Gastroesophageal sphincter (tissue), 3 donors: ENCODE results near the gene AREL1.

Experiments used
- CTCF ChIP-seq, 4 experiments: fragments of 200-600 bp in 2 of 4; fragments of 450-650 bp in 2 of 4; sonication (generic) in 1 of 4; IDR thresholded peaks; one replicate each; pipeline ENCODE4 v1.5.1; 2017 to 2019; ENCODE audit warnings: antibody characterized with exemption in 4 of 4, mild to moderate bottlenecking in 2 of 4, moderate library complexity in 2 of 4
- EP300 ChIP-seq: sonication (generic); formaldehyde crosslinking; IDR thresholded peaks from one replicate; pipeline ENCODE4 v1.6.1; 2017; ENCODE audit warnings: antibody characterized with exemption, mild to moderate bottlenecking
- POLR2A ChIP-seq, 2 donors: fragments of 450-650 bp; IDR thresholded peaks; one replicate each; pipeline ENCODE4 v1.6.1; 2017; ENCODE audit warnings: antibody characterized with exemption in 2 of 2, mild to moderate bottlenecking in 2 of 2, moderate library complexity in 1 of 2
- POLR2AphosphoS5 ChIP-seq: sonication (generic); formaldehyde crosslinking; IDR thresholded peaks from one replicate; pipeline ENCODE4 v1.6.1; 2017; ENCODE audit warnings: antibody characterized with exemption

- TF ChIP-seq CTCF (IDR thresholded peaks at IDR 0.05) (no peak), POLR2AphosphoS5 (no peak), POLR2A (IDR thresholded peaks at IDR 0.05) (no peak), EP300 (no peak)
These were observed 71.1 kb downstream of the AREL1 start for GRCh38 chr14:74641601-74642391.
